Astrocyte (in vitro differentiated cells and primary cell): ENCODE measurements around the gene IRX5. TPM values are rescaled to one million over a fixed set of nuclear protein-coding genes. Genes with fewer than 3 reads are reported as not detected.

ENCODE experiments used
- DNase-seq: peaks from one replicate; pipeline ENCODE4 v3.0.0-alpha.2; 2010; ENCODE audit warnings: low read depth
- FAIRE-seq: peaks from 2 replicates; lab custom pipeline; 2011; peaks lifted over from hg19 to GRCh38; lab: Jason Lieb, UNC
- H2AFZ ChIP-seq: 2 replicates; pipeline ENCODE4 v1.6.0; 2012; ENCODE audit warnings: low read depth, low read length, inconsistent platforms
- H3K27ac ChIP-seq: 2 replicates; pipeline ENCODE4 v1.5.1; 2011; ENCODE audit warnings: low read depth, low read length, inconsistent platforms
- H3K27me3 ChIP-seq: 2 replicates; pipeline ENCODE4 v1.6.0; 2011; ENCODE audit warnings: low read length, inconsistent platforms; ENCODE audit not compliant: insufficient read depth
- H3K36me3 ChIP-seq: 2 replicates; pipeline ENCODE4 v1.5.1; 2011; ENCODE audit warnings: low read length, inconsistent platforms; ENCODE audit not compliant: insufficient read depth
- H3K4me1 ChIP-seq: 2 replicates; pipeline ENCODE4 v1.5.1; 2011; ENCODE audit warnings: low read length, inconsistent platforms; ENCODE audit not compliant: insufficient read depth
- H3K4me2 ChIP-seq: 2 replicates; pipeline ENCODE4 v1.6.0; 2012; ENCODE audit warnings: low read length, inconsistent platforms
- H3K4me3 ChIP-seq: 2 replicates; pipeline ENCODE4 v1.5.1; 2011; ENCODE audit warnings: low read depth, mild to moderate bottlenecking, low read length, inconsistent platforms; ENCODE audit not compliant: insufficient read depth
- H3K79me2 ChIP-seq: 2 replicates; pipeline ENCODE4 v1.6.0; 2012; ENCODE audit warnings: mild to moderate bottlenecking, low read length, inconsistent platforms; ENCODE audit not compliant: insufficient read depth
- H3K9ac ChIP-seq: 2 replicates; pipeline ENCODE4 v1.6.0; 2012; ENCODE audit warnings: mild to moderate bottlenecking, low read length, inconsistent platforms
- H3K9me3 ChIP-seq: 2 replicates; pipeline ENCODE4 v1.5.1; 2012; ENCODE audit warnings: low read depth, mild to moderate bottlenecking, low read length, inconsistent platforms; ENCODE audit not compliant: insufficient read depth
- H4K20me1 ChIP-seq: 2 replicates; pipeline ENCODE4 v1.6.0; 2012; ENCODE audit warnings: low read length, inconsistent platforms; ENCODE audit not compliant: insufficient read depth
- H3K27ac Mint-ChIP-seq: one replicate; pipeline ENCODE4 v1.8.0; 2021; ENCODE audit warnings: mild to moderate bottlenecking, mixed read lengths; ENCODE audit not compliant: unreplicated experiment
- H3K27me3 Mint-ChIP-seq: one replicate; pipeline ENCODE4 v1.8.0; 2021; ENCODE audit warnings: low read depth, mixed read lengths; ENCODE audit not compliant: unreplicated experiment
- H3K36me3 Mint-ChIP-seq: one replicate; pipeline ENCODE4 v1.8.0; 2021; ENCODE audit warnings: low read depth, mixed read lengths; ENCODE audit not compliant: unreplicated experiment
- H3K4me1 Mint-ChIP-seq: one replicate; pipeline ENCODE4 v1.8.0; 2021; ENCODE audit warnings: low read depth, mixed read lengths; ENCODE audit not compliant: unreplicated experiment
- H3K4me3 Mint-ChIP-seq: one replicate; pipeline ENCODE4 v1.8.0; 2021; ENCODE audit warnings: mild to moderate bottlenecking, moderate library complexity, mixed read lengths; ENCODE audit not compliant: unreplicated experiment
- H3K9me3 Mint-ChIP-seq: one replicate; pipeline ENCODE4 v1.8.0; 2021; ENCODE audit warnings: mild to moderate bottlenecking, mixed read lengths; ENCODE audit not compliant: unreplicated experiment
- CTCF ChIP-seq: IDR thresholded peaks from 2 replicates; pipeline ENCODE4 v1.5.1; 2011; ENCODE audit warnings: low read depth, mild to moderate bottlenecking, inconsistent platforms, low read length, moderate library complexity; ENCODE audit not compliant: insufficient read depth
- EZH2 ChIP-seq: IDR thresholded peaks from 2 replicates; pipeline ENCODE4 v1.6.1; 2012; ENCODE audit warnings: mild to moderate bottlenecking, low read length, inconsistent platforms; ENCODE audit not compliant: insufficient read depth
- total RNA-seq: library from RNA; stranded (reverse); gene quantifications from 2 replicates; pipeline ENCODE4 v1.2.1, GENCODE V29; 2021

IRX5 gene
- total RNA-seq, 1 donor from 2014 or later = 0.57 TPM

GRCh38 chr16:54936979-54937670, 6.5 kb downstream of the IRX5 start:
- no peak overlapping the region for H3K4me3 Mint-ChIP-seq
- H3K36me3 ChIP-seq = no peaks in the 10 kb centered on the region
- H3K4me1 ChIP-seq = peaks cover 15% of the 10 kb centered on the region
- peak overlapping the region; percentile 27 for H3K27ac ChIP-seq
- H3K27ac Mint-ChIP-seq = peak overlapping the region; percentile 83
- FAIRE-seq = no peak
- peak overlapping the region; percentile 99 for H3K4me2 ChIP-seq
- H3K27me3 Mint-ChIP-seq = peaks cover 79% of the 10 kb centered on the region
- no peak for TF ChIP-seq EZH2
- peak; percentile 50 for TF ChIP-seq CTCF
- DNase-seq = peak; percentile 59
- H3K27me3 ChIP-seq = peaks cover 69% of the 10 kb centered on the region
- peaks cover 15% of the 10 kb centered on the region for H3K9me3 Mint-ChIP-seq
- peaks cover 57% of the 10 kb centered on the region for H3K79me2 ChIP-seq
- peak overlapping the region; percentile 28 for H2AFZ ChIP-seq
- peak overlapping the region; percentile 51 for H3K4me3 ChIP-seq
- H3K9ac ChIP-seq = peak overlapping the region; percentile 65
- no peaks in the 10 kb centered on the region for H3K4me1 Mint-ChIP-seq
- H4K20me1 ChIP-seq = peaks cover 49% of the 10 kb centered on the region
- H3K9me3 ChIP-seq = no peaks in the 10 kb centered on the region
- H3K36me3 Mint-ChIP-seq = no peaks in the 10 kb centered on the region

DNA sequence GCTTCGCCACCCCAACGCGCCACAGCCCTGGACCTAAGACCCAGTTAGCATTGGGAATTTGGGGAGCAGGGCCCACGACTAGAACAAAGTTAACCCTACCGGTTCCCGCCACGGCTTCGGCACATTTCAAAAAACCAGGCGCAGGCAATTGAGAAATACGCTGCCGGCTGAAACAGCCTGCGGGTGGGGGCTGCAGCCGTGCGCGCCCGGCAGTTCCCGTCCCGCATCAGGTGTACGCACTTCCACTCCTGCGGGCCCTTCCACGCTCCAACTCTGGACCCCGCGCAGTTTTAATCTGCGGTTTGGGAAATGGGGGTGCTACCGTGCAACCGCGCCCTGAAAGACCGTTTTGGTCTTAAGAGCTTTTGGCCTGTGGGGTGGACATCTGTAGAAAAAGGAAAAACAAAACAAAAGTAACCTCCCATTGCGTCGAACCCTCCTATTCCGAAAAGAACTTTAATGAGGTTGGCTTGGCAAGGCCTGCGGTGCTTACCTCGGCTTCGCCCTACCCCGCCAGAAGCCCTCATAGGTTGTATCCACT, 7.1 kb downstream of the IRX5 start:
- H4K20me1 ChIP-seq = peaks cover 45% of the 10 kb centered on the region
- FAIRE-seq = no peak
- peaks cover 15% of the 10 kb centered on the region for H3K4me1 ChIP-seq
- peak overlapping the region; percentile 48 for H3K9ac ChIP-seq
- Mint-ChIP-seq H3K4me3 (no peak overlapping the region), H3K4me1 (no peaks in the 10 kb centered on the region), H3K9me3 (peaks cover 14% of the 10 kb centered on the region), H3K27ac (peak overlapping the region; percentile 58), H3K36me3 (no peaks in the 10 kb centered on the region), H3K27me3 (peaks cover 82% of the 10 kb centered on the region)
- no peaks in the 10 kb centered on the region for H3K9me3 ChIP-seq
- no peak for DNase-seq
- TF ChIP-seq EZH2 (no peak), CTCF (no peak)
- peaks cover 51% of the 10 kb centered on the region for H3K79me2 ChIP-seq
- H2AFZ ChIP-seq = peak overlapping the region; percentile 40
- no peak overlapping the region for H3K27ac ChIP-seq
- peak overlapping the region; percentile 51 for H3K4me3 ChIP-seq
- H3K4me2 ChIP-seq = peak overlapping the region; percentile 99
- no peaks in the 10 kb centered on the region for H3K36me3 ChIP-seq
- H3K27me3 ChIP-seq = peaks cover 69% of the 10 kb centered on the region
